GM10266 (cell line): ENCODE results near the gene ELOVL2.

Source experiments
- DNase-seq: peaks from one replicate; pipeline ENCODE4 v3.0.0; 2012; ENCODE audit errors: extremely low spot score
- TF ChIP-seq, protein P1 (sequence below): IDR thresholded peaks from 2 replicates; pipeline ENCODE4 v1.5.1; 2012; ENCODE audit warnings: mild to moderate bottlenecking, low read depth; ENCODE audit not compliant: control insufficient read depth, insufficient read depth; ENCODE audit errors: missing control alignments

Gene ELOVL2

DNA sequence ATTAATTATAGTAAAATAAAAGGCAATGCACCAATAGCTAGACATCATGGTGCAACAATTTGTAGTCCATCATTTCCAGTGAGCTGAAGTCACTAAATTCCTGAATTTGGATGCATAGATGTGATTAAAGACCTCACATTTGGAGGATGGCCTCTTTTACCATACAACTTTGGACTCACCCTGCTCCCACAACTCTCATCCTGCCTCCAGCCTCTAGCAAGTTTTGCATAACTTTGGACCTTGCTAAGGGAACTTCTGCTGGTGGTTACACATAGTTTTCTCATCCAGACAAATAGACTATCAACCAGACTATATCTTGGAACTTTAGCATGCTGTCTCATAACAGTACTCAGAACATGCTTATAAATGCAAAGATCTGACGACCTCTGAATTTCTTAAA lies 12.8 kb upstream of the ELOVL2 start:
- TF ChIP-seq, protein P1, sequence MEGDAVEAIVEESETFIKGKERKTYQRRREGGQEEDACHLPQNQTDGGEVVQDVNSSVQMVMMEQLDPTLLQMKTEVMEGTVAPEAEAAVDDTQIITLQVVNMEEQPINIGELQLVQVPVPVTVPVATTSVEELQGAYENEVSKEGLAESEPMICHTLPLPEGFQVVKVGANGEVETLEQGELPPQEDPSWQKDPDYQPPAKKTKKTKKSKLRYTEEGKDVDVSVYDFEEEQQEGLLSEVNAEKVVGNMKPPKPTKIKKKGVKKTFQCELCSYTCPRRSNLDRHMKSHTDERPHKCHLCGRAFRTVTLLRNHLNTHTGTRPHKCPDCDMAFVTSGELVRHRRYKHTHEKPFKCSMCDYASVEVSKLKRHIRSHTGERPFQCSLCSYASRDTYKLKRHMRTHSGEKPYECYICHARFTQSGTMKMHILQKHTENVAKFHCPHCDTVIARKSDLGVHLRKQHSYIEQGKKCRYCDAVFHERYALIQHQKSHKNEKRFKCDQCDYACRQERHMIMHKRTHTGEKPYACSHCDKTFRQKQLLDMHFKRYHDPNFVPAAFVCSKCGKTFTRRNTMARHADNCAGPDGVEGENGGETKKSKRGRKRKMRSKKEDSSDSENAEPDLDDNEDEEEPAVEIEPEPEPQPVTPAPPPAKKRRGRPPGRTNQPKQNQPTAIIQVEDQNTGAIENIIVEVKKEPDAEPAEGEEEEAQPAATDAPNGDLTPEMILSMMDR: no peak
- DNase-seq: no peak

DNA sequence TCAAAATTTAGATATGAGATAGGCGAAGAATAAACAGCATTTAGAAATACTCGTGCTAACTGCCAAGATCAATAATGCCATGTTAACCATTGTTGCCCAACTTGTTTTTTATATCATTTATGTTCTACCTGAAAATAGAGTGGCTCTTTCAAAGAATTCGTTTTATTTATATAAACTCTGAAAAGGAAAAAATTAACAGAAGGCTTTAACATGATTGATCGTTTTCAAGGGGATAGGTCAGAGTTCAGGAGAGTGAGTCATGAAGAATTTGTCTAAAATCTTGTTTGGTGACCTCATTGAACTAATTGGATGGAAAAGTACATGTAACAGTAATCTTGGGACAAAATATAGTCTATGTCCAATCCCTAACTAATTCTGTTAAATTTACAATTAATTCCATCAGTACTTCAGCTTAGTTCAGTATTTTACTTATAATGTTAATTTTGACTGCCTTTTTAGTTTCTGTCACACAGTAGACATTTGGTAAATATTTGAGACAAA lies 11.1 kb upstream of the ELOVL2 start:
- TF ChIP-seq, protein P1: no peak
- DNase-seq: no peak

DNA sequence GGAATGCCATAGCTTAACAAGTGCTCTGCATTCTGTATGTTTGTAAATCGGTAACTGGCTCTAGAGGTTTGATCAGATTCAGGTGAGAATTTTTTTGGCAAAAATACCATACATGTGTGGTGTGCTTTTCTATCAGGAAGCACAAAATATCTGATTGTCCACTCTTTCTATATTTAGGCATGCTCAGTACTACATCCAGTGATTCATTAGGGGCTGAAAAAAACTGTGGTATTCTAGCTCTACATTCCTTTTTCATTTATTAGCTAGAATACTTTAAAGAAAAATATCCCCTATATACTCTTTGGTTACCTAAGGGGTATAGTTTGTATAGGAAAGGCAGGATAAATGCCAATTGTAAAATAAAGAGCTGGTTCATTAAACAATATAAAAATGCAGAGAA lies 10.6 kb upstream of the ELOVL2 start:
- DNase-seq: no peak
- TF ChIP-seq, protein P1: no peak

DNA sequence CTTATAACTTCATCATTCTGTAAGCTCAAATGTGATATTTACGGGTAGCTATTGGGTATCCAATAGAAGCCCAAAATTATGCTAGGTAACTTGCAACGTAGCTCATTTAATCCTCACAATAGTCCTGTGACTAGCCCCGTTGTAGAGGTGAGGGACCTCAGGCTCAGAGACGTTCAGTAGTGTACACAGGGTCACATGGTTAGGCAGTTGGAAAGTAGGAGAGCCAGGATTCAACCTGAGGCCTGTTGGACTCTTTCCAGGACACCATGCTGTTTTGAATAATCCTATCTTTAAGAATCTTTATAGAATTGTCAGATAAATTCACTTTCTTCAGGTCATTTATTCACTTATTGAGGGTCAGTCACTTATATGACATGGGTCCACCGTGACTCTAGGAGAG lies 9.2 kb upstream of the ELOVL2 start:
- DNase-seq: no peak
- TF ChIP-seq, protein P1: no peak

DNA sequence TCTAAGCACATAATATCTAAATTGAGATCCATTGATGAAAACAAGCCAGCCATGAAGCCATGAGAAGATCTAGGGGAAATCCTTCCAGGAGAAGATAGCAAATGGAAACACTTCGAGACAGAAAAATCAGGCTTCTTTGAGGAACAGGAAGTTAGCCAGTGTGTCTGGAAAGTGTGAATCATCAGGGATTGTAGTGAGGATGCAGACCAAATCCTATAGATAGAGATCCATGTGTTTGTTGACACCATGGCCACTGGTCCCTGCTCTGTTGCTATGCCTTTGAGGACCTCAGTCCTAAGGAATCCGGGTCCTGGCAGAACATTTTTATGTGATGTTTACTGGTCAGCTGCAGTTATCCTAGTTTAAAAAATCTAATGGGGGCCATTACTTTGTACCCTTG lies 6.6 kb upstream of the ELOVL2 start:
- TF ChIP-seq, protein P1: no peak

DNA sequence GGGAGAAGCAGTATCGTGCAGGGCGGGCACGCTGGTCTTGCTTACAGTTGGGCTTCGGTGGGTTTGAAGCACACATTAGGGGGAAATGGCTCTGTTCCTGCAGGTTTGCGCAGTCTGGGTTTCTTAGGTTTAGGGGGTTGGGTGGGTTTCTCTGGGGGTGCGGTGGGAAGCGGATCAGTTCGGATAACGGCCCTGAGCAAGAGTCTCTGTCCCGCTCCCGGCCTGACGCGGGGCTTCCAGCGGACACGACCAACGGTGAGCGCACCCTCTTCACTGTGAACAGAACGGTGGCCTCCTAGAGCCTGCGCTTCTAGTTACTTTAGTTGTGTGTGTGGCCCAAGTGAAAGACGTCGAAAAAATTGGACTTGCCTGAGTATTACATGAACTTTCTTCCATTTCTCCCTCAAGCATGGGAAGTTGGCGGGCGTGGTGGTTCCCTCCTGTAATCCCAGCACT lies 635 bp upstream of the ELOVL2 start:
- TF ChIP-seq, protein P1: no peak
- no peak for DNase-seq

More for the DNA sequence above, 6.6 kb upstream of the ELOVL2 start:
- no peak for DNase-seq

DNA sequence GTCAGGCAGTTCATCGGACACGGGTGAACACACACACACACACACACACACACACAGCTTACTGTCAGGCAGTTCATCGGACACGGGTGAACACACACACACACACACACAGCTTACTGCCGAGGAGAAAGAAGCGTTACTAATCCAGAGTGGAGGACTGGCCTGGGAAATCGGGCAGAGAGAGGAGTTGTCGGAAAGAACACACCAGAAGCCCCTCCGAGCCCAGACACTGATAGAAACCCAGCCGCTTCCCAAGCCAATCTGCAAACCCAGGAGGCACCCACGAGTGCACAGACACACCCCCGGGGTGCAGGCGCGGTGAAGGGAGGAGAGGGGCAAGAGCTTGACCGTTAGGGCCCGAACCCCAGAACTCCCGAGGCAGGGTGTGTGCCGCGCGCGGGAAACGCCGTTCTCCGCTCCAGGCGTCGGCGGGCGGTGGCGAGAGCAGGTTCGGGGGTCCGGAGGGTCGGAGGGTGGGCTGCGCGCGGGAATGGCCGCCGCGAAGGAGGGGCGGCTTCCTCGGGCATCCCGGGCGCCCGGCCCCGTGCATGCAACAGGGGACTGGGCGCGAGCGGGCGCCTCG lies 636 bp downstream of the ELOVL2 start:
- TF ChIP-seq, protein P1: no peak
- DNase-seq: peak; percentile 35
